GM12801 (cell line): Measurements from ENCODE around the gene DUSP7.

Experiments
- TF ChIP-seq, protein P1 (sequence below): IDR thresholded peaks from one replicate; pipeline ENCODE4 v1.5.1; 2011; ENCODE audit warnings: control low read depth; ENCODE audit not compliant: insufficient read length; ENCODE audit errors: extremely low read depth

DUSP7 gene

DNA sequence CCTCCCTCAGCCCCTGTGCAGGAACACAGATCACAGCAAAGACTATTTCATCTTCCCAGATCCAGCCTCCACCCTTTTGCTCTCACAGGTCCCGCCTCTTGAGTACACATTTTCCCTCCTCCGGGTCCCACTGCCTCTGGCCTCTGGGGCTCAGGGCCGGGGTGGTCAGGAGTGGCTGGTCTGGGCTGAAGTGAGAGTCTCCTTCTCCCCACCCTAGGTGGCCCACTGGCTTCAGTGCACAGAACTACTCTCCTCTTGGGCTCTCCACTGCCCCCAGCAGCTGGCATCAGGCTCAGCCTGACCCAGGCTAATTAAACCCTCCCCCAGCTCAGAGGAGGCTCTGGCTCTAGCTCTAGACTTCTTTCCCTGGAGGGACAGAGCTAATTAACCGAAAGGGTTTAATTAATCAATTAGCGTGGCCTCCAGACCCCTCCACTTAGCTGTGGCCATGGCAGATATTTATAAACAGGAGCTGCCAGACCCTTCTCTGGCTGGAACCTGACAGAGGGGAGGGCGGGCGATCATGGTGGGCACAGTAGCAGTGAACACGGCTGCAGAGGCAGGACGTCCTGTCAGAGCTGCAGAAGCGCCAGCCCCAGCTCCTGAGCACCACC, 15.1 kb downstream of the DUSP7 start:
- TF ChIP-seq, protein P1, sequence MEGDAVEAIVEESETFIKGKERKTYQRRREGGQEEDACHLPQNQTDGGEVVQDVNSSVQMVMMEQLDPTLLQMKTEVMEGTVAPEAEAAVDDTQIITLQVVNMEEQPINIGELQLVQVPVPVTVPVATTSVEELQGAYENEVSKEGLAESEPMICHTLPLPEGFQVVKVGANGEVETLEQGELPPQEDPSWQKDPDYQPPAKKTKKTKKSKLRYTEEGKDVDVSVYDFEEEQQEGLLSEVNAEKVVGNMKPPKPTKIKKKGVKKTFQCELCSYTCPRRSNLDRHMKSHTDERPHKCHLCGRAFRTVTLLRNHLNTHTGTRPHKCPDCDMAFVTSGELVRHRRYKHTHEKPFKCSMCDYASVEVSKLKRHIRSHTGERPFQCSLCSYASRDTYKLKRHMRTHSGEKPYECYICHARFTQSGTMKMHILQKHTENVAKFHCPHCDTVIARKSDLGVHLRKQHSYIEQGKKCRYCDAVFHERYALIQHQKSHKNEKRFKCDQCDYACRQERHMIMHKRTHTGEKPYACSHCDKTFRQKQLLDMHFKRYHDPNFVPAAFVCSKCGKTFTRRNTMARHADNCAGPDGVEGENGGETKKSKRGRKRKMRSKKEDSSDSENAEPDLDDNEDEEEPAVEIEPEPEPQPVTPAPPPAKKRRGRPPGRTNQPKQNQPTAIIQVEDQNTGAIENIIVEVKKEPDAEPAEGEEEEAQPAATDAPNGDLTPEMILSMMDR = no peak

DNA sequence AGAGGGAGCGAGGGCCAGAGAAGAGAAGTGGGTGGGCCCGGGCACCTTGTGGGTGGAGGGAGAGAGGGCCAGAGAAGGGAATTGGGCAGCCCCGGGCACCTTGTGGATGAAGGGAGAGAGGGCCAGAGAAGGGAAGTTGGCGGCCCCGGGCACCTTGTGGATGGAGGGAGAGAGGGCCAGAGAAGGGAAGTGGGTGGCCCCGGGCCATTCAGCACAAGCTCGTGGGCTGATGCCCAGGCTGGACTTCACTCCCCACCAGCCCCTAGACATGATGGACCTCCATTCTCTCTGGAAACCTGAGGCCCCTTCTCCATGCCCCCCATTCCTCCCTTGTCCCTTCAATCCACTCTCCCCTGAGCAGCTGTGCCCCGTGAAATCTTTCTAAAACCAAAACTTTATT, 15.8 kb downstream of the DUSP7 start:
- TF ChIP-seq, protein P1 = no peak

DNA sequence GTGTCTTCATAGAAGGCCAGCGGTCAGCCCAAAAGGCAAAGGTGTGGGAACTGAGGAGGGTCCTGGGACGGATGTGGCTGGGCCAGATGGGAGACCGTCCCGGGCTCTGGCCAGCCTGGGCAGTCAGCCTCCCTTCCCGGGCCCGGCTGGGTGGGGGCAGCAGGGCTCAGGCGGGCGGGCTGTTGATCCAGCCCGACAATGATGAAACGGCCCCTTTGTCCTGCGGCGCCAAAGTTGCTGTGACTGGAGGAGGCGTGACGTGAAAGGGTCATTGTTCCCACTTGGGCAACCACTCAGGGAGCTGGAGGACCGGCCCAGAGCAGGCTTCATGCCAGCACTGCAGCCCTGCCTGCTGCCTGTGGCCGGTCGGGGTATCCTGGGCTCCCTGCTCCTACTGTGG, 16.5 kb downstream of the DUSP7 start:
- TF ChIP-seq, protein P1 = no peak

DNA sequence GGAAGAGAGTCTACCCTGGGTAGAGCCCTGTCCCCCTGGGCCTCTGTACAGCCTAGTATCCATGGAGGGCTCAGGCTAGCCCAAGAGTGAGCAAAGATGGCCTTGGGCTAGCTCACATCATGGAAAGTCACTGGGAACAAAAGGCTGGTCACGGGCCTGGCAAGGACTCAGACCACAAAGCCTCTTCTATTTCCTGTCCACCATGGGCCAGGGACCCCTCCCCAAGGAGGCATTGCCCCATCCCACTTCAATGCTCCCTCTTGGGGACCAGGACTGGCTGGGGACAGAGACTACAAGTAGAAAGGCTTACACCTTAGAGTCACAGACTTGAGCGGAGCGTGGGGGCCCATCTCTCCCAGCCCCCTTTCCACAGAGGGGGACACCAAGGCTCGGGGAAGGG, 16.9 kb downstream of the DUSP7 start:
- TF ChIP-seq, protein P1 = no peak

DNA sequence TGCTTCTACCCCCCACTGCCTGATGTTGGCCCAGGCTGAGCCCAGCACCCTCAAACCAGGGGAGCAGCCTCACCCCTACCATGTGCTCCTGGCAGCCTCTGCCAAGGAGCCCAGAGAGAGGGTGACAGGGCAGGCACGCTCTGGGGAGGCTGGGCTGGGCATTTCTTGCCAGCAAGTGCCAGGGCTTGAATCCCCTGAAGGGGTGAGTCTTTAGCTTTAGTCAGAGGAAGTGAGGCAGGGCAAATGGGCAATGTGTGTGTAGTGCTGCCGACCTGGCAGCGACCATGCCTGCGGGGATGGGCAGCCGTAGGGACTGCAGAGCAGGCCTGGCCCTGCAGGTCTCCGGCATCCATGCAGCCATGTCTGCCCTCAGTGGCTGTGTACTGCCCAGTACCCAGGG, 18.1 kb downstream of the DUSP7 start:
- TF ChIP-seq, protein P1 = no peak

DNA sequence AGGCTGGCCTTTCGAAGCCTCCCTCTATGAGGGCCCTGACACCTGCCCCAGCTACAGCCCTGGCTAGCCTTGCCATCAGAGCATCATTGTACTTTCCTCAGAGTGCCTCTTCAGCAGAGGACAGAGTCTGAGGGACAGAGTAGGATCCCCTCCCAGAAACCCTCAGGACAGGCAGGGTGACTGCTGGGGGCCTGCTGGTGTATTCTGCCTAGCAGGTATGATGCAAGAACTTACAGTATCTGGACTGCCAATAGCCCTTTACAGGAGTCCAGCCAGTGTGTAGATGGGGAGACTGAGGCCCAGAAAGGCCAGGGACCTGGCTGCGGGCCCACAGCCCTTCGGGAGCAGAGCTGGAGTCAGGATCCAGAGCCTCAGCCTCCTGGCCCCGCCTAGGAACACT, 19.1 kb downstream of the DUSP7 start:
- TF ChIP-seq, protein P1 = no peak

DNA sequence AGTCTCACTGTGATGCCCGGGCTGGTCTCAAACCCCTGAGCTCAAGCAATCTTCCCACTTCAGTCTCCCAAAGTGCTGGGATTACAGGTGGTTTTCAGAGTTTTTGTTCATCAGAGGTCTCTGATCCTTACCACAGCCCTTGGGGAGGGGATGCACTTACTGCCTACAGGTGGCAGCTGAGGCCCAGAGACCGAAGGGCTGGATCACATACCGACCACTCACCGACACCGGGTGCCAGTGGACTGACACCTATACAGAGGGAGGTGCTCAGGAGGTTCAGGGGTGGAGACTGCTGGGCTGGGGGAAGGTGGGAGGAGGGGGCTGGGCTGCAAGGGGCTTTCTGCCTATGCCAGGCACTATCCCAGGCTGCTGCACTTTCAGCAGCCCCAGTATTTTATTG, 19.5 kb downstream of the DUSP7 start:
- TF ChIP-seq, protein P1 = no peak

DNA sequence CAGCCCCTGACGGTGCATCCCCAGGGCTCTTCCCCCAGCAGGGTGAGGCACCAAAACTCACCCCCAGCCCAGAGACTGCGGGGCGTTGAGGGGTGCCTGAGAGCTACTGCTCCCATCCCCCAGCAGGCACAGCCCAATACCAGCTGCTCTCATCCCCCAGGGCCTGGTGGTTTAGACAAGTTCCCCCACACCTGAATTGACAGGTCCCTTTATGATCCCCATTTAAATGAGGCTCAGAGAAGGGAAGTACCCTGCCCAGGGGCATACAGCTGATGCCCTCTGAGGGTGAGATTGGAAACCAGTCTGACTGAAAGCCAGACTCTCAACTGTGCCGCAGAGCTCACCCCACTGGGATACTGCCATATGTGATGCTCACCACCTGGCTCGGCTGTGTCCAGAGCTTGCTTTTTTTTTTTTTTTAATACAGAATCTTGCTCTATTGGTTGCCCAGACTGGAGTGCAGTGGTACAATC, 20.1 kb downstream of the DUSP7 start:
- TF ChIP-seq, protein P1 = no peak
